Stimulated activated effector memory CD8-positive, alpha-beta T cell treated with anti-CD3 and anti-CD28 coated beads, Interleukin-12 subunit alpha, Interleukin-12 subunit beta, amount 100 ng/mL, for 72 hours (primary cell): ENCODE results near the gene ZNRF3.
"Not testable (repeated sequence)": the region's sequence is repeated elsewhere in the genome, so short reads cannot be mapped to it uniquely, and the experiment has no call there.

Experiments used
- ATAC-seq: fragments of 150-1000 bp; cut with Tn5 transposase; 2 replicates; pipeline ENCODE4 v1.10.0; 2021
- DNase-seq, 2 donors: peaks; one replicate each; pipeline ENCODE4 v3.0.0; 2021 to 2022; ENCODE audit warnings: low spot score in 2 of 2
- H3K27ac Mint-ChIP-seq: one replicate; pipeline ENCODE4 v1.8.0; 2022; ENCODE audit warnings: mild to moderate bottlenecking, mixed read lengths
- H3K36me3 Mint-ChIP-seq: one replicate; pipeline ENCODE4 v1.8.0; 2022; ENCODE audit warnings: mild to moderate bottlenecking, mixed read lengths
- H3K4me1 Mint-ChIP-seq: one replicate; pipeline ENCODE4 v1.8.0; 2022; ENCODE audit warnings: mixed read lengths
- H3K4me3 Mint-ChIP-seq: one replicate; pipeline ENCODE4 v1.8.0; 2022; ENCODE audit warnings: mild to moderate bottlenecking, mixed read lengths
- H3K9me3 Mint-ChIP-seq: one replicate; pipeline ENCODE4 v1.8.0; 2022; ENCODE audit warnings: mixed read lengths

ZNRF3 gene

GRCh38 chr22:28894334-28894733 is 11.0 kb downstream of the ZNRF3 start:
- H3K9me3 Mint-ChIP-seq: no peaks in the 10 kb centered on the region
- H3K36me3 Mint-ChIP-seq: no peaks in the 10 kb centered on the region
- DNase-seq (no peak), ATAC-seq (no peak)
- no peak overlapping the region for H3K27ac Mint-ChIP-seq
- no peak overlapping the region for H3K4me3 Mint-ChIP-seq
- no peaks in the 10 kb centered on the region for H3K4me1 Mint-ChIP-seq

DNA sequence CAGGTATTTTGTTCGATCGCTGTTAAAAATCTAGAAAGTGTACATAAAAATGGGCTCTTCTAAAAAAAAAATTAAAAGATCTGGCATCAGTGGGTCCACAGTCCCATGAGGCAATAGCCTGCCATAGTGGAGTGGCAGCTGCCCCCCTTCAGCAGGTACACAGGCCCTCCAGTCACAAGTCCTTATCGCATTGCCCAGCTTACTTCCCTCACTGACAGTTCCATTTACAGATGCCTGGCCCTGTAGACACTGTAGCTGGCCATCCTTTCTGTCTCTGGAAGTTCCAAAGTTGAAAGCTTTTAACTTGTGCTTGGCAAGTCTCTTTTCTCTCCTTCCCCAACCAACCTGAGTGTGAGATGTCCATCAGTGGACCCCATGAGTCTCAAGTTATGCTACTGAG is 11.4 kb downstream of the ZNRF3 start:
- H3K27ac Mint-ChIP-seq: no peak overlapping the region
- no peaks in the 10 kb centered on the region for H3K36me3 Mint-ChIP-seq
- H3K4me1 Mint-ChIP-seq: no peaks in the 10 kb centered on the region
- no peaks in the 10 kb centered on the region for H3K9me3 Mint-ChIP-seq
- ATAC-seq: no peak
- H3K4me3 Mint-ChIP-seq: no peak overlapping the region
- DNase-seq: no peak

DNA sequence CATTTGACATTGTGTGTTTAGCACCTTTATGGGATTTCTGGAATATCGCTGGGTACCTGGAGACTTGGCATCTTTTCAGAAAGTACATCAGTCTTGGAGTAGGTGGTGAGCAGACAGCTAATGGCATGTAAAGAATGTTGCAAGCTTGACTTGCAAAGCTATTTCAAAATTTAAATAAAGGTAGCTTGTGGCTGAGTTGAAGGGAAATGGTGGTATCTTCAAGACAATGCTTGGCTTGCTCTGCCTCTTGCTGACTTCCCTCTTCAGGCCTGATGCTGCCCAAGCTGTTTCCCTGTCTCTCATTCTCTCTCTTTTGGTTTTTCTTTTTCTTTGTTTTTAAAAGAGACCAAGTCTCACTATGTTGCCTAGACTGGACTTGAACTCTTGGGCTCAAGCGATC is 13.2 kb downstream of the ZNRF3 start:
- no peak overlapping the region for H3K4me3 Mint-ChIP-seq
- H3K4me1 Mint-ChIP-seq: no peaks in the 10 kb centered on the region
- DNase-seq: no peak

DNA sequence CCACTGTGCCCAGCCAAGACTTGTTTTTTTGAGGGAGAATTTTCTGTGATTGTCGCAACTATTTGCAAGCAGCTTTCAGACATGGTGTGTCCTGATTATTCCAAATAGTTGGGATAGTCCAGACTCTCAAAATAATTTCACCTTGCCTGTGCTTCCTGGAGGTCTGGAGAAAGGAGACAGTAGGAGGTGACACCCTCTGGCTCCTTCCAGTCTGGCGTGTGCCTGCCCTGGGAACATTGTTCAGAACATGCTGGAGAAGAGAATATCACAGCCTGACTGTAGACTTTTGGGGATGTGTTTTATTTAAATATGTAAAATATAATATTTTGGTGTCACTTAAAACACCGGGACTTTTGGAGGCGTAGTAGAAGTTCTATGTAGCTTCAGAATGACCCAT is 14.9 kb downstream of the ZNRF3 start:
- no peaks in the 10 kb centered on the region for H3K4me1 Mint-ChIP-seq
- no peak overlapping the region for H3K4me3 Mint-ChIP-seq
- H3K36me3 Mint-ChIP-seq: no peaks in the 10 kb centered on the region
- ATAC-seq: no peak
- no peaks in the 10 kb centered on the region for H3K9me3 Mint-ChIP-seq
- DNase-seq: no peak
- H3K27ac Mint-ChIP-seq: no peak overlapping the region

More for the DNA sequence above, 13.2 kb downstream of the ZNRF3 start:
- Mint-ChIP-seq H3K27ac (no peak overlapping the region), H3K9me3 (no peaks in the 10 kb centered on the region), H3K36me3 (no peaks in the 10 kb centered on the region)
- no peak for ATAC-seq

GRCh38 chr22:28899199-28899853 is 16.0 kb downstream of the ZNRF3 start:
- Mint-ChIP-seq H3K4me3 (no peak overlapping the region), H3K9me3 (no peaks in the 10 kb centered on the region), H3K36me3 (no peaks in the 10 kb centered on the region), H3K4me1 (no peaks in the 10 kb centered on the region), H3K27ac (no peak overlapping the region)
- ATAC-seq (peak; percentile 62), DNase-seq (no peak)

DNA sequence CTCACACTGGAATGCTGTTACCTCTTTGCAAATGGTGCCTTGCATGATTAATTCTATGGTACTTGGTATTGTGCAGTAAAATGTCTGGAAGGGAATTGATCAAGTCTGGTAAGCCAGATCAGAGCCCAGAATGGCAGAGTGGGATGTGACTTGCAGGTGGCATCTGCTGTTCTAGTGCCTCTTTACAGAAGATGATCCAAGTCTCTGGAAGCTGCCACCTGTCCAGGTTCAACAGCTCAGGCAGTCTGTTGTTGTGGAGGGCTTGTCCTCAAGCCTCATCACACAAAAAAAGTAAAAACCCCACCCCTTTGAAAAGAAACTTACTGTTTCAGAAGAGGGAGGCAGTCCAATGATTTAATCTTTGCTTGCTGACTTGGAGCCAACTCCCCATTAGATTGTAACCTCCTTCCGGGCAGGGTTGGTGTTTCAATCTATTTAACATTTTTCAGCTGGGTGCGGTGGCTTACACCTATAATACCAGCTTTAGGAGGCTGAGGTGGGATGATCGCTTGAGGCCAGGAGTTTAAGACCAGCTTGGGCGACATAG is 17.1 kb downstream of the ZNRF3 start:
- Mint-ChIP-seq H3K4me3 (no peak overlapping the region), H3K9me3 (no peaks in the 10 kb centered on the region), H3K36me3 (no peaks in the 10 kb centered on the region), H3K4me1 (no peaks in the 10 kb centered on the region), H3K27ac (no peak overlapping the region)
- ATAC-seq: no peak
- no peak for DNase-seq

- Mint-ChIP-seq H3K4me3 (no peak overlapping the region), H3K9me3 (no peaks in the 10 kb centered on the region), H3K36me3 (no peaks in the 10 kb centered on the region), H3K27ac (no peak overlapping the region), H3K4me1 (peaks cover 4% of the 10 kb centered on the region)
- ATAC-seq: no peak
- DNase-seq: no peak
Observed at GRCh38 chr22:28902490-28902889, 19.1 kb downstream of the ZNRF3 start.

- no peaks in the 10 kb centered on the region for H3K9me3 Mint-ChIP-seq
- H3K36me3 Mint-ChIP-seq: no peaks in the 10 kb centered on the region
- ATAC-seq (no peak), DNase-seq (no peak)
- H3K4me1 Mint-ChIP-seq: peaks cover 10% of the 10 kb centered on the region
- no peak overlapping the region for H3K4me3 Mint-ChIP-seq
- no peak overlapping the region for H3K27ac Mint-ChIP-seq
Observed at GRCh38 chr22:28903080-28903479, 19.7 kb downstream of the ZNRF3 start.

DNA sequence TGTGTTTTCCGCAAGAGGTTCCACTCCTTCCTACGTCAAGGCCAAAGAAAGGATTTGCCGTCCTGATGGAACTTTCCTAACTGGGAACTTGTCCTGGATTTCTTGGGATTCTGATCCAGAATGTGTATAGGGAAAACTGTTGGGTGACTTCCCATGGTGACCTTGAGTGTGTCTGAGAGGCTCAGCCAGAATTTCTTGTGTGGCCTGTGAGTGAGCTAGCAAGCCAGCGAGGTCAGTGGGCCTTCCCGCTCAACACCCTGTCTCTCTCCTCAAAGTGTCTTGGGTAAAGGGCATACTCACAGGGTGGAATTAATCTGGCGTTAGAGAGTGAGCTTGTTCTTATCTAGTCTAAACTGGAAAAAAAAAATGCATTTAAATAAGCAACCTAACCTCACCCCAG is 20.4 kb downstream of the ZNRF3 start:
- DNase-seq (no peak), ATAC-seq (no peak)
- no peaks in the 10 kb centered on the region for H3K9me3 Mint-ChIP-seq
- H3K27ac Mint-ChIP-seq: no peak overlapping the region
- H3K4me3 Mint-ChIP-seq: no peak overlapping the region
- no peaks in the 10 kb centered on the region for H3K36me3 Mint-ChIP-seq
- H3K4me1 Mint-ChIP-seq: peaks cover 17% of the 10 kb centered on the region

GRCh38 chr22:28904211-28904896 is 21.0 kb downstream of the ZNRF3 start:
- DNase-seq (no peak), ATAC-seq (no peak)
- Mint-ChIP-seq H3K4me3 (no peak overlapping the region), H3K27ac (no peak overlapping the region), H3K9me3 (no peaks in the 10 kb centered on the region), H3K4me1 (peaks cover 17% of the 10 kb centered on the region), H3K36me3 (peaks cover 4% of the 10 kb centered on the region)

- Mint-ChIP-seq H3K9me3 (no peaks in the 10 kb centered on the region), H3K36me3 (peaks cover 7% of the 10 kb centered on the region), H3K4me3 (no peak overlapping the region), H3K4me1 (peaks cover 17% of the 10 kb centered on the region), H3K27ac (no peak overlapping the region)
- no peak for ATAC-seq
- no peak for DNase-seq
Observed at GRCh38 chr22:28905256-28905832, 22.0 kb downstream of the ZNRF3 start.

- Mint-ChIP-seq H3K4me3 (no peak overlapping the region), H3K27ac (no peak overlapping the region), H3K36me3 (peaks cover 7% of the 10 kb centered on the region), H3K4me1 (peaks cover 17% of the 10 kb centered on the region), H3K9me3 (no peaks in the 10 kb centered on the region)
- ATAC-seq (no peak), DNase-seq (no peak)
Observed at GRCh38 chr22:28906312-28906711, 22.9 kb downstream of the ZNRF3 start.

DNA sequence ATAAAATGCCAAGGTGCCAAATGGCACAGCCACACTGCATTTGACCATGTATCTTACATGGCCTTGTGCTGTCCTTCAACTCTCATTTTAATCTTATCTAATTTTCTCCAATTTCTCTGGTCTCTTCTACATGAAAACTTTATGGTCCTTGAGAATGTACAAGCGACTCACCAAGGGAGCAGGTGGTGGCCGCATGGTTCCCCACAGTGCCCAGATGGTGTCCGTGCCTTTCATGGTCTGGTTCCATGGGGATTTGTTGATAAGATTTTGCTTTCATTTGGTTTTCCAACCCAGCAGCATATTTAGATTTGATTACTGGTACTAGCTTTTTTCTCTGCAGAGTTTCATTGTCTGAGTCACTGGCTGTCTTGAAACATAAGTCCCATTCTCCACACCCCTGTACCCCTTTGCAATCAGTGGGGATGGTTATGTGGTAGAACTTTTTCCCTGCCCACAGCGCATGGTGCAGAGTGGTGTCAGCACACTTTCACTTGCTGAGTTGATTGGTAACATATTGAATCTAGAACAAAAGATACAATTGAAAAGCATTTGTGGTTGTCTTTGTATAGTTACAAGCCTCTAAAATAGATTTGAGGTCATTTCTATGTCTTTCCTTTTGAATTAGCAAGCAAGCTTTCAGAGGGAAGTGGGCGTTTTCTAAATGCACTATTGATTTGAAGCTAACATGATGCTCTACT is 24.1 kb downstream of the ZNRF3 start:
- ATAC-seq: peak; percentile 93
- Mint-ChIP-seq H3K9me3 (no peaks in the 10 kb centered on the region), H3K4me3 (no peak overlapping the region), H3K4me1 (peaks cover 17% of the 10 kb centered on the region), H3K36me3 (peaks cover 7% of the 10 kb centered on the region), H3K27ac (no peak overlapping the region)
- DNase-seq: peak; percentile 13 to 75

GRCh38 chr22:28908810-28909209 is 25.4 kb downstream of the ZNRF3 start:
- H3K9me3 Mint-ChIP-seq, ATAC-seq, DNase-seq, H3K36me3 Mint-ChIP-seq, H3K4me3 Mint-ChIP-seq: not testable (repeated sequence)
- H3K27ac Mint-ChIP-seq: peak overlapping the region; percentile 3
- H3K4me1 Mint-ChIP-seq: peaks cover 17% of the 10 kb centered on the region

DNA sequence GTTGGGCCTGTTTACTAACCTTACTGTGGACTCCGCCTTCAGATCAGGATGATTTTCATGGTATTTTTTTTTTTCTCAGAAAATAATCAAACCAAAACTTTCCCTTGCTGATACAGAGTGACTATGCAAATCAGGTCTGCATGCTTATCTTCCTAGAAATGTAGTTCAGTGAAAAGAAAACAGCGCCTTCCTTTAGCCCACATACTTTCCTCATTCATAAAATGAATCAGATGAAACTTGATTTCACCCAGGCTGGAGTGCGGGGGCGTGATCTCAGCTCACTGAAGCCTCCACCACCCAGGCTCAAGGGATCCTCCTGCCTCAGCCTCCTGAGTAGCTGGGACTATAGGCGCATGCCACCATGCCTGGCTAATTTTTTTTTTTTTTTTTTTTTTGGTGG is 26.0 kb downstream of the ZNRF3 start:
- peak; percentile 85 for ATAC-seq
- peak overlapping the region; percentile 3 for H3K27ac Mint-ChIP-seq
- no peaks in the 10 kb centered on the region for H3K9me3 Mint-ChIP-seq
- peak; percentile 25 to 77 for DNase-seq
- H3K4me3 Mint-ChIP-seq: no peak overlapping the region
- peaks cover 7% of the 10 kb centered on the region for H3K36me3 Mint-ChIP-seq
- peaks cover 17% of the 10 kb centered on the region for H3K4me1 Mint-ChIP-seq
